Caki2 (cell line): ENCODE measurements around the gene IL10RB. TPM values are rescaled to one million over a fixed set of nuclear protein-coding genes. Genes with fewer than 3 reads are reported as not detected.

ENCODE experiments used
- total RNA-seq: library from RNA; depleted of rRNA; stranded (reverse); fragments of >200 nt; shearing (Covaris generic); gene quantifications from 2 replicates; pipeline ENCODE4 v1.2.3, GENCODE V29; 2014; ENCODE audit warnings: low replicate concordance; rRNA removed

Gene IL10RB
- total RNA-seq, 1 experiment from 2014 or later = 64.9 TPM

Other genes starting within 250 kb of the IL10RB start
- gene OLIG2, start 240.4 kb upstream of the IL10RB start, total RNA-seq = not detected in 2 replicates
- 1.7 TPM in 1 of 2 replicates, not detected in the other for gene OLIG1, start 196.2 kb upstream of the IL10RB start, total RNA-seq
- gene IFNAR2, start 36.4 kb upstream of the IL10RB start, total RNA-seq = 14.5 and 38.6 TPM in 2 replicates
- 4.4 and 32.2 TPM in 2 replicates for gene IFNAR1, start 58.6 kb downstream of the IL10RB start, total RNA-seq
- 90.9 and 93.7 TPM in 2 replicates for gene IFNGR2, start 137.0 kb downstream of the IL10RB start, total RNA-seq
- gene TMEM50B, start 213.6 kb downstream of the IL10RB start, total RNA-seq = 27.1 and 39.7 TPM in 2 replicates
- gene DNAJC28, start 225.3 kb downstream of the IL10RB start, total RNA-seq = not detected in 2 replicates